ENCODE measurements around the gene BICD2.
A peak's percentile ranks its signal among the peaks of the same experiment; 100 is the strongest.
"Not testable (repeated sequence)": the region's sequence is repeated elsewhere in the genome, so short reads cannot be mapped to it uniquely, and the experiment has no call there.

The BICD2 gene

DNA sequence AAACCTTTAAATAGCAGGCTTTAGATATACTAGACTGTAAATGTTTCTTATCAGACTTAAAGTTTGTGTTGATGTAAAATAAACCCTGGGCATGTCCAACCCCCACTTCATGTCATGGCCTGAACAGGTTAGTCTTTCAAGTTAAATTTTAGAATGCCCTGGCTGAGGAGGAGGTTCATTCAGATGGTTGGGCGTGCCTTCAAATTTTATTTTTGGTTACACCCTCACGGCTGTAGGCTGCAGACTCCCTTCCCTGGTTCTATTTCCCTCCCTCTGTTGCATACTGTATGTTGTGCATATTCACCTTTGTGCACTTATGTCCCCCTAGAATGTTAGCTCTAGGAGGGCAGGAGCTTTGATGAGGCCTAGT is 5.3 kb upstream of the BICD2 start:
- no peak for DNase-seq

- DNase-seq, result no peak
These were observed 4.7 kb upstream of the BICD2 start for GRCh38 chr9:92769286-92769685.

DNA sequence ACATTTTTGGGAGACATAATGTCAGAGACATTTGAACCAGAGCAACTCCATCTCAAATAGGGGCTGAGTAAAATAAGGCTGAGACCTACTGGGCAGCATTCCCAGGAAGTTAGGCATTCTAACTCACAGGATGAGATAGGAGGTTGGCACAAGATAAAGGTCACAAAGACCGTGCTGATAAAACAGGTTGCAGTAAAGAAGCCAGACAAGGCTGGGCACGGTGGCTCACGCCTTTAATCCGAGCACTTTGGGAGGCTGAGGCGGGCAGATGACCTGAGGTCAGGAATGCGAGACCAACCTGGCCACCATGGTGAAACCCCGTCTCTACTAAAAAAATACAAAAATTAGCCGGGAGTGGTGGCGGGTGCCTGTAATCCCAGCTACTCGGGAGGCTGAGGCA is 4.2 kb upstream of the BICD2 start:
- DNase-seq, result not testable (repeated sequence)

DNA sequence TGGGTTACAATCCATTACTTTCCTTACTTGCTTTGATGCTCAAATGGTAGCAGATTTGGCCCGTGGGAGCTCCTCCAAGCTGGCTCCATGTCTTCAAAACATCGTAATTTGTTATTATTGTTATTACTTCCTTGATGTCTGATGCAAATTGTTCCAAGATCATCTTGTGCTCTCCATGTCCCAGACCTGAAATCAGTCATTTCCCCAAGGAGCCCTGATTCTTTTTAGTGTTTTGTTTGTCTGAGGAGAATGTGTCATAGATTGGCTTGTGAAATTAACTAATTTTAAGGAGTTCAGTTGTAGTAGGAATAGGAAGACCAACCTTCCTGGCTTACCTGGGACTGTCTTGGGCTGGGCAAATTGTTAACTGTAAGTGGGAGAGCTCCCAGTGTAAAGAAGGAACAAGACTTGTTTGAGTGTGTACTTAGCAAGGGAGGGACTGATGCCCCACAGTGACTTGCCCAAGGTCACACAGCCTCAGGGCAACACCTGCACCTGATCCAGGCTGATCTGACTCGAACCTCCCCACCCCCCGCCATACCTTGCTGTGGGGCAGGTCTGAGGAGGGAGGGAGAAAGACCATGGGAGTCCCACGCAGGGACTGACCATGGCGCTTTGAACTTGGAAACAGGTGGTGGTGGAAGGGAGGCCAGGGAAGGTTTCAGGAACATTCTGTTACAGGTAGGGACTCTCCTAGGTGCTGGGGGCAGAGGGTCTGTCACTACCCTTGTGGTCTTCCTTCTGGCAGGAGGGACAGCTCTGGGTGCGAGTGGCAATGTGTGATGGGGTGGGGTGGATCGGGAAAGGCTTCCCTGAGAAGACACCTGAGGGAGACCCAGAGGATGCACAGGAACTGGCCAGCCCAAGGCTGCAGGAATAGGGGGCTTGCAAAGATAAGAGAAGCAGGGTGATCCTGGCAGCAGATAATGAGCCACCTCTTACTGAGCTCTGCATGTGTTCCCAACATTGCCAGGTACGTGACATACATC is 2.7 kb upstream of the BICD2 start:
- no peak for DNase-seq

DNA sequence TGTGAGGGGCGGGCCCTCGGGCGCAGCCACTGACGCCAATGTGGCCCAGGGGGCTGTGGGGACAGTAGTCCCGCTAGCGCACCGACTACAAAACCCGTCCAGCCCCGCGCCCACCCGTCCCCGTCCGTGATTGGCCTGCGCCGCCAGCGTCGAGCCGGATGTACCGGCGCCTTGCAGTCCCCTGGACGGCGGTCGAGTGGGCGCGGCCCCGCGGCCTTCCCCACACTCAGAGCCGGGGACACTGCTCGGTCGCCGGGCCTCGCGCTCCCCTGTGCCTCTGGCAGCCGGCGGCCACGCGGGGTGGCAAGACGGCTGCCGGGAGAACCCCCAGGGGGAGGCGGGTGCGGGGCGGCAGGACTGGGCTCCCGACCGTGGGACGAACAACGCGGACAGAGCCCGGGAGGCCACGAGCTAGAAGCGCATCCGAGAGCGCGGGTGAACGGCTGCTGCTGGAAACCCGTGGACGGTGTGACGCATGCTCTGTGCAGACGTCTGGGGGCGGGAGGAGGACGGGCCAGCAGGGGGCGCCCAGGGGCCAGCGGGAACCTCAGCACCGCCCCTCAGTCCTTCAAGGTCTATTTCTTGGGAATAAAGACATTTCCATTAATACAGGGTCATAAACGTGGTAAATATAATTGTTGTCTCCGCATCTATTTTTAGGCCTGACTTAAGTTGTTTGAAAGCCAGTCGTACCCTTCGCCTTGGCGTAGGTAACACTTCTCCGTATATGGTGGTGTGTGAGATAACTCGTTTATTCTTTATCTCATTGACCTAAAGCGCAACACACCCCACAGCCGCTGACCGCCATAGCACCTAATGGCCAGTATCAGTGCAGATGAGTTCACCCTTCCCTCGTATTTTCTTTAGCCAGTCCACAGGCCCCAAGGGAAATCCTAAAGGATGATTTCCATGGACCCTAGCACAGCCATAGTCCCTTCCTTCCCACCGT is 629 bp upstream of the BICD2 start:
- peak; percentile 98 for DNase-seq

DNA sequence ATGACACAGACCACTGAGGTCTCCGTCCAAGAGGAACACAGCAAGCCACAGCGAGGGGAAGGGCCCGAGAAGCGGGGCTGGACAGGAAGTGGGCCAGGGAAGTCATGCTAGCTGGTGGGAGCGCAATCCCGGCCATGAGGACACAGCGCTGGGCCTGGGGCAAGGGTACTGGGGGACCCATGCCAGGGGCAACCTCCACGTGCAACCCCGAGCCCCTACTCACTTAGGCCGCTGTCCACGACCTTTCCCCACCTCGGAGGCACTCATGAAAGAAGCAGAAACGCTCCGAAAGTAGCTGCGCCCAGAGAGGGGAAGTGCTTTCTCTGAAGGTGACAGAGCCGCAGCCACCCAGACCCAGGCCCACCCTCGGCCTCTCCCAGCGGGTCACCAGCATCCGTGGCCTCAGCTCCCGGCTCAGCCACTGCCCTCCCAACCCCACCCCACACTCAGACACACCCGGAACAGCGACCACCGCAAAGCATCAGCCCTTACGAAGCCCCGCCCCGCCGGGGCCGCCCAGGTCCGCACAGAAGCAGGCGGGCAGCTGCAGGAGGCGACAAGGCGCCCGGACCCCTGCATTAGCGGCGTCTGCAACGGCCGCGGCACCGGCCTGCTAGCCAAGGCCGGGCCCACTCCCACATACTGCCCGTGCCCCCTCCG is 782 bp downstream of the BICD2 start:
- peak; percentile 38 for DNase-seq

DNA sequence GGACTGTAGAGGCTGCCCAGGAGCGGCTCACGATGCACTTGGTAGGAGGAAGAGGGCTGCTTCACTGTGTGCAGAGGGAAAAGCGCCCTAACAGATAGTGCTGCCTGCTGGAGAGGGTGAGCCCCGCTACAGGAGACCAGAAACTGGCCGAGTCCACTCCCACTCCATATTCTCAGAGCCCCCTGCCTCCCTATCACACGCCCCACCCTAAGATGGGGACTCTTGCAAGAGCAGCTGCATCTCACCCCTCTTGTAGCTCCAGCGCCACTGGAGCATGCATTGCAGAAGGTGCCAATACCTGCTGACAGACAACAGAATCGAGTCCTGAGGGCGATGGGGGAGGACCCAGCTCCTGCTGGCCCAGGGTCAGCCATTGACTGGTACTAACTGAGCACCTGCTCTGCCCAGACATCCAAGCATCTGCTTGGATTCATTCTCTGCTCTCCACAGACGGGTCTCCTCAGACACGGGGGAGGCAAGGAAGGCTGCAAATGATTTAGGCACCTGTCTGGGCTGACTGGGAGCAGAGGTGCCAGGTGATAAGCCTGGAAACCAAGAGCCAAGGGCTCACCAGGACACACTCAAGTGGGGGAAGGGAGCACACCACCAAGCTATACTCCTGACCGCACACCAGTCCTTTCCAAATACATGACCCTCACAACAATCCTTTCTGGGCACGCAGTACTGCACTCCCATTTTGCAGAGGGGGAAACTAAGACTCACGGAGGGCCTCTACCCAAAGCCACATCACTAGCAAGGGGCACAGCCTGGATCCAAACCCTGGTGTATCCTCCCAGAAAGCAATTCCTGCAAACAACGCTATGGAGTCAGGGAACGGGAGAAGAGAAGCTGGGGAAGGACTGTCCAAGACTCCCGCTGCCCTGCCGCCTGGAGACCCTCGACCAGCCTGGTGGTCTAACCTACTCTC is 1.6 kb downstream of the BICD2 start:
- no peak for DNase-seq

DNA sequence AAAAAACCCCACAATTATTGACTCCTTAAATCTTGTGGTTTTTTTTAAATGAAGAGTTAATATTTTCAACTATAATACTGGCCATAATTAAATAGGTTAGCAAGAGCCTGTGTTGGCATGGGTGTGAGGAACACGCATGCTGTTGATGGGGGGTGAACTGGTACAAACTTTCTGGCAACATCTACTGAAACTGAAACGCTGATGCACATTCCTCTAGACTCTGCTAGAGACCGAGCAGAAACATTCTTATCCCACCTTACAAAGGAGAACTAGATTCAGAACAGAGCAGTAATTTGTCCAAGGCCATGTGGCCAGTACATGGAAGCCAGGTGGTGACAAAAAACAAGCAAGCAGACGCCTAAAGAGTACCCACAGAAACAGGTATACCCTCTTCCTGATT is 2.4 kb downstream of the BICD2 start:
- DNase-seq, result no peak

GRCh38 chr9:92761686-92762085 is 2.9 kb downstream of the BICD2 start:
- DNase-seq, result no peak

DNA sequence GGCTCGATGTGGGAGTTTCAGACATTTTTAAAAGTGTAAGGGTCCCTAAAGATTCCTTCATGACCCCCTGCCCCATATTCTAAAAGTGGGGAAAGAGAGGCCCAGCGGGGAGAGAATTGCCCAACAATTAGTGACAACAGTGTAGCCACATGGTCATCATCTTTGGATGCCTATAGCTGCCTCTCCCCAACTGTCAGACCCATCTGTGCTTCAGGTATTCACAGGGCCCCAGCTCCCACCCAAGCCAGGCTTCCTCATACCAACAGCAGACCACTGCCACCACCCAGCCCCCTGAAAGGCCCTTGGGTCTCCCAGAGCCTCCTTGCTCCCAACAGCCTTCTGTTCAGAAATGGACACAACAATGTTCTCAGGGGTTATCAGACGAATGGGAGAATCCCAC is 4.1 kb downstream of the BICD2 start:
- no peak for DNase-seq

DNA sequence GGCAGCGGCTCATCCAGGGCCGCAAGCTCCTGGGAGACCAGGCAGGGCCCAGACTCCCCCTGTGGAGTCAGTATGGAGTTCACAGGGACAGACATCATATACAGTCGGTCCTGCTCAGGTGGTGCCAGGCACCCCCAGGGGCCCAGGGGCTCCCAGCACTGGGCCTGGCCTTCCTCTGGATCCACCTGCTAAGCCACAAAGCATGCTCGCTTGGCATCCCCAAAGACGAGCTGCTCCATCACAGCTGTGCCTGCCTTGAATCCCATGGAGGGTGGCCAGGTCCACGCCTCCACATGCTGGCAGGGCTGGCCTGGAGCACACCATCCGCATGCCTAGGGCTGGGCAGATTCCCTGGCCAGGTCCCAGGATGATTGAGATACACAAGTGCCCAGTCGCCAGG is 4.6 kb downstream of the BICD2 start:
- DNase-seq, result no peak

DNA sequence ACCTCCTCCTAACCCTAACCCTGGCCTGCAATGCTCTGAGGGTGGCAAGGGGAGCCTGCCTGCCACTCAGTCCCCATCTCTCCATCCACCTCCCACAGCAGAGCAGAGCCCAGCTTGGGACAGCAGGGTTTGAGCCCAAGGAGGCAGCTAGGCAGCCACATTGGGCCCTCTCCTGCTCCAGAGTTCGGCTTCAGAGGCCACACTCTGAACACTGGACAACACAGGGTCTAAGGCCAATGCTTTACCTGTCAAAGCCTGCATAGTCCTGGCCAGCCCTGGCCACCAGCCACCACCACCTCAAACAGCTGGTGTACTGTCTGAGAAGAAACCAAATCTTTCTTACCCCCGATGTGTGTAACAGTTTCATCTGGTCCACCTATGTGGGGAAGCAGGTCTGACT is 5.2 kb downstream of the BICD2 start:
- DNase-seq, result no peak

DNA sequence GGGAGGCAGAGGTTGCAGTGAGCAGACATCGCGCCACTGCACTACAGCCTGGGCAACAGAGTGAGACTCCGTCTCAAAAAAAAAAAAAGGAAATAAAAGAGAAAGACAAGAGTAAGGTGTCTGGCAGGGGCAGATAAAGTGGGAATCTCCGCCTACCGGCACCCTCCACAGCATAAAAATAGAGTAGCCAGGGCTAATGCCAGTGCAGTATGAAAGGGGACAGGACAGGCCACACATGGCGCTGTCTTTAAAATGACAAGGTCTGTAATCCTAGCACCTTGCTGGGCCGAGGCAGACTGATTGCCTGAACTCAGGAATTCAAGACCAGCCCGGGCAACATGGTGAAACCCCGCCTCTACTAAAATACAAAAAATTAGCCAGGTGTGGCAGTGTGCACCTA is 7.8 kb downstream of the BICD2 start:
- no peak for DNase-seq

- no peak for DNase-seq
These were observed 10.4 kb downstream of the BICD2 start for GRCh38 chr9:92754091-92754745.

DNA sequence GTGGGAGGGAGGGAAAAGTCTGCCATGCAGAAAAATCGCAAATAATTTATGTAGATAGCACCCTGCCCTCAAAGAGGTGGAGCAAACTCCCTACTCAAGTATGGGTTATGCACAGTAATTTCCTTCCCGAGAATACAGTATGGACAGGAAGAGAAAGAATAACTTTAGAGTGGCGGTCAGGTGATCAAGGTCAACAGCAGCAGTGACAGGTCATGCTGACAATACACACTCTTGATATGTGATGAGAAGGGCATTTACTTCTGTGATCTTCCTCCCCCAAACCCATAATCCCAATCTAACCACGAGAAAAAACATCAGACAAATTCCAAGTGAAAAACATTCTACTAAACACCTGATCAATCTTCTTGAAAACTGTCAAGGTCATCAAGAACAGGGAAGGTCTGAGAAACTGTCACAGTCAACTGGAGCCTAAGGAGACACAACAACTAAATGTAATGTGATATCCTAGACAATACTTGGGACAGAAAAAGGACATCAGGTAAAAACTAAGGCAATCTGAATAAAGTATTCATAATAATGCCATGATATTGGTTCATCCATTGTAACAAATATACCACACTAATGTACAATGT is 11.7 kb downstream of the BICD2 start:
- no peak for DNase-seq

DNA sequence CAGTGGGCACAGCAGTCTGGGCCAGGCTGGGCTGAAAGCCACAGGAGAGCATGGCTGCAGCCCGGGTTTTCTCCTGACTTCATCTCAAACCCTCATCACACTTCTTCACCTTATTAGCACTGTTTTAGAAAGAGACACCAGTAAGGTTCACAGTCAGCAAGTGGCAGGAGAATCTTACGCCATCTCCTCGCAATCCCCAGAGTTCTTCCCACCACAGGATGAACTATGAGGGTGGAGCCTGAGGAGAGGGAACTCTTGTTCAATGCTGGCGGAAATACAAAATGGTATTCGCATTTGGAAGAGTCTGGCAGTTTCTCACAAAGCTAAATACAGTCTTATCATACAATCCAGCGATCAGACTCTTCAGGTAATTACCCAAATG is 14.7 kb downstream of the BICD2 start:
- DNase-seq, result no peak

GRCh38 chr9:92749071-92749933 is 15.3 kb downstream of the BICD2 start:
- DNase-seq, result no peak

DNA sequence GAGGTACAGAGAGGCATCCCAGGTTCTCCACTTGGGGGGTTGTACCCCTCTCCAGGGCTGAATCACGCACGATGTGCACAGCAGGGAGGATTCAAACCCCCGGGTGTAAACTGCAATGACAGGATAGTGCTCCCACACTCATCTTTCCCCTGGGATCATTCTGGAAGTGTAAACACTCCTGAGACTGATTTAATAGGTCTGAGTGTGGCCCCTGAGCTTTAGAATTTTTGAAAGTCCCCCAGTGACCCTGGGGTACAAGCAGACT is 16.5 kb downstream of the BICD2 start:
- DNase-seq, result no peak

GRCh38 chr9:92747459-92748232 is 17.0 kb downstream of the BICD2 start:
- peak; percentile 65 for DNase-seq
